Ascending aorta (tissue), 2 donors: Measurements from ENCODE around the gene IGSF1. TPM values are rescaled to one million over a fixed set of nuclear protein-coding genes. Genes with fewer than 3 reads are reported as not detected.

Experiments used
- DNase-seq, 2 donors: peaks; one replicate each; pipeline ENCODE4 v3.0.0-alpha.2; 2019; ENCODE audit warnings: low spot score in 2 of 2
- H3K27ac ChIP-seq, 2 donors: fragments of 200-600 bp; sonication (generic); one replicate each; pipeline ENCODE4 v1.5.1; 2016 to 2017; ENCODE audit warnings: mild to moderate bottlenecking in 1 of 2
- H3K27me3 ChIP-seq: fragments of 200-600 bp; sonication (generic); one replicate; pipeline ENCODE4 v1.5.1; 2017
- H3K36me3 ChIP-seq, 2 donors: fragments of 200-600 bp; sonication (generic); one replicate each; pipeline ENCODE4 v1.5.1; 2016
- H3K4me1 ChIP-seq, 2 donors: fragments of 200-600 bp; sonication (generic); one replicate each; pipeline ENCODE4 v1.5.1; 2016 to 2017; ENCODE audit warnings: mild to moderate bottlenecking in 1 of 2
- H3K4me3 ChIP-seq, 2 donors: fragments of 200-600 bp; sonication (generic); one replicate each; pipeline ENCODE4 v1.5.1; 2016 to 2017; ENCODE audit warnings: mild to moderate bottlenecking in 1 of 2
- H3K9me3 ChIP-seq, 2 donors: fragments of 200-600 bp; sonication (generic); one replicate each; pipeline ENCODE4 v1.5.1; 2016
- CTCF ChIP-seq, 3 experiments: fragments of 200-600 bp in 2 of 3; fragments of 450-650 bp in 1 of 3; sonication (generic) in 2 of 3; IDR thresholded peaks; one replicate each; pipeline ENCODE4 v1.5.1; 2016 to 2019; ENCODE audit warnings: antibody characterized with exemption in 3 of 3, mild to moderate bottlenecking in 1 of 3, moderate library complexity in 1 of 3
- intact Hi-C: fragments of 100-400 bp; cut with DNase I; formaldehyde crosslinking; loops from one replicate; pipeline ENCODE4 v1.15.1; 2023
- total RNA-seq: library from RNA; depleted of rRNA; stranded (reverse); fragments of >200 nt; gene quantifications from one replicate; pipeline ENCODE4 v1.1.0, GENCODE V29; 2016

Gene IGSF1
- total RNA-seq, 1 donor from 2014 or later = 1.5 TPM

- Histone ChIP-seq H3K4me1 (no peaks in the 10 kb centered on the region), H3K9me3 (no peaks in the 10 kb centered on the region), H3K4me3 (no peak overlapping the region), H3K27me3 (no peaks in the 10 kb centered on the region), H3K36me3 (no peaks in the 10 kb centered on the region), H3K27ac (no peak overlapping the region)
- intact Hi-C loops = no loop called here
- DNase-seq = no peak
- TF ChIP-seq CTCF (IDR thresholded peaks at IDR 0.05) = no peak
Observed at GRCh38 chrX:131226591-131226990, 62.5 kb downstream of the IGSF1 start.

GRCh38 chrX:131225078-131225477 lies 64.0 kb downstream of the IGSF1 start:
- no peaks in the 10 kb centered on the region for H3K27me3 ChIP-seq
- intact Hi-C loops = no loop called here
- no peak for DNase-seq

More at GRCh38 chrX:131225078-131225477, 64.0 kb downstream of the IGSF1 start:
- no peak for TF ChIP-seq CTCF (IDR thresholded peaks at IDR 0.05)
- no peaks in the 10 kb centered on the region for H3K4me1 ChIP-seq
- H3K27ac ChIP-seq = no peak overlapping the region
- no peaks in the 10 kb centered on the region for H3K36me3 ChIP-seq
- H3K9me3 ChIP-seq = no peaks in the 10 kb centered on the region
- no peak overlapping the region for H3K4me3 ChIP-seq

Other genes starting within 250 kb of the IGSF1 start
- not detected for gene ARHGAP36, start 231.0 kb downstream of the IGSF1 start, total RNA-seq